ENCODE results near the gene MTARC2. TPM values are rescaled to one million over a fixed set of nuclear protein-coding genes. Genes with fewer than 3 reads are reported as not detected.

The MTARC2 gene
- total and polyA plus RNA-seq, 10 donors = 4.8 to 27.2 (median 15.3) TPM

- 5 to 17% (median 10%) methylated on average over 23 to 32 of the region's 32 CpGs for WGBS, 5 donors
- H3K27ac ChIP-seq = peak overlapping the region in 7 of 8 donors; percentile 33 to 89 (median 68)
- no peaks in the 10 kb centered on the region for H3K9me3 ChIP-seq
- H3K36me3 ChIP-seq = peaks cover 0 to 12% (median 0%) of the 10 kb centered on the region in 6 donors
- peaks cover 0 to 36% (median 13%) of the 10 kb centered on the region in 7 donors for H3K27me3 ChIP-seq (replicated peaks in 1 of 7)
- intact Hi-C loops (cut with DNase I; ENCODE audit: low total_unique reads) = no loop called here
- peaks cover 8 to 64% (median 26%) of the 10 kb centered on the region in 6 donors for H3K4me1 ChIP-seq
- peak in 1 of 11 experiments; percentile 15 for TF ChIP-seq CTCF (IDR thresholded peaks at IDR 0.05 in 8 of 11, conservative IDR thresholded peaks at IDR 0.05 in 3 of 11)
- no peak for TF ChIP-seq POLR2AphosphoS5 (IDR thresholded peaks at IDR 0.05)
- TF ChIP-seq POLR2A (IDR thresholded peaks at IDR 0.05) = no peak
- DNase-seq = peak; percentile 85
- peak overlapping the region; percentile 34 to 73 (median 52) for H3K4me3 ChIP-seq
Measured at GRCh38 chr1:220787069-220787619, 39.0 kb downstream of the MTARC2 start.

DNA sequence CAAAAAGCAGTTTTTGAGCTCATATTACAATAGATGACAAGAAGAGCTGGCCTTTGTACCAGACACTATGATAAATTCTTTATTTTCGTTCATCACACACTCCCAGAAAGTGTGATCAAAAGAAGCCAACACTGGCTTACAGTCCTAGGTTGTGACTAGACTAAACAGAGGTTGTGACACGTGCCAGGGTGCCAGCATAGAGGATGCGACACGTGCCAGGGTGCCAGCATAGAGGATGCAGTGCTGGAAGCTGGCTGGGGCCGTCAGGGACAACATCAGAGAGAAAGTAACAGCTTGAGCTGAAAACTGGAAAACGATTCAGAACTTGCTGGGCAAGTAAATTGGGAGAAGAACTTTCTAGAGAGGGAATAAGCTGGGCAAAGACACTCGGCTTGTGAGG is 40.8 kb downstream of the MTARC2 start:
- H3K36me3 ChIP-seq = peaks cover 0 to 6% (median 0%) of the 10 kb centered on the region in 6 donors
- H3K4me1 ChIP-seq = peaks cover 8 to 67% (median 27%) of the 10 kb centered on the region in 6 donors
- 69 to 89% (median 77%) methylated on average over 7 of the region's 7 CpGs for WGBS, 5 donors
- no peak for TF ChIP-seq POLR2AphosphoS5 (IDR thresholded peaks at IDR 0.05)
- no peak for TF ChIP-seq POLR2A (IDR thresholded peaks at IDR 0.05)
- no peak for TF ChIP-seq CTCF (IDR thresholded peaks at IDR 0.05 in 8 of 11, conservative IDR thresholded peaks at IDR 0.05 in 3 of 11)
- H3K4me3 ChIP-seq = peak overlapping the region in 1 of 8 donors; percentile 15
- intact Hi-C loops (cut with DNase I; ENCODE audit: low total_unique reads) = no loop called here
- no peaks in the 10 kb centered on the region for H3K9me3 ChIP-seq
- H3K27ac ChIP-seq = peak overlapping the region in 4 of 8 donors; percentile 68 to 89 (median 80)
- no peak for DNase-seq
- peaks cover 0 to 36% (median 13%) of the 10 kb centered on the region in 7 donors for H3K27me3 ChIP-seq (replicated peaks in 1 of 7)

DNA sequence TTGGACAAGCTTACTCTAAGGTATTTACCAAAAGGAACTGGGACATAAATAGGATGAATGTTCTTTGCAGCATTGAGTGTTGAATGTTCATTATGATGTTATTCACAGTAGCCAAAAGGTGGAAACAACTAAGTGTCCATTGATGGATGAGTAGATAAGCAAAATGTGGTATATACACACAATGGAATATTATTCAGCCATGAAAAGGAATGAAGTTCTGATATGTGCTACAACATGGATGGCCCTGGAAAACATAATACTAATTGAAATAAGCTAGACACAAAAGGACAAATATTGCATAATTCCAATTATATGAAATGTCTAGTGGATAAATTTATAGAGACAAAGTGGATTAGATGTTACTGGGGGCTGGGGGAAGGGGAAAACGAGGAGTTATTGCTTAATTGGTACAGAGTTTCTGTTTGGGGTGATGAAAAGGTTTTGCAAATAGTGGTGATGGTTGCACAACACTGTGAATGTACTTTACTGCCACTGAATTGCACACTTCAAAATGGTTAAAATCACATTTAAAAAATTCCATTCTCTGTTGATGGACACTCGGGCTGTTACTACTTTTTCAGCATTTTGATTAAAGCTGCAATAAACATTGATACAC is 41.5 kb downstream of the MTARC2 start:
- Histone ChIP-seq H3K4me1 (peaks cover 8 to 67% (median 27%) of the 10 kb centered on the region in 6 donors), H3K27ac (peak overlapping the region in 5 of 8 donors; percentile 32 to 89 (median 77)), H3K4me3 (peak overlapping the region in 1 of 8 donors; percentile 15), H3K36me3 (peaks cover 0 to 6% (median 0%) of the 10 kb centered on the region in 6 donors), H3K27me3 (replicated peaks in 1 of 7) (peaks cover 0 to 36% (median 13%) of the 10 kb centered on the region in 7 donors), H3K9me3 (no peaks in the 10 kb centered on the region)
- no peak for DNase-seq
- 41 to 88% (median 60%) methylated on average over 2 of the region's 2 CpGs for WGBS, 5 donors
- intact Hi-C loops (cut with DNase I; ENCODE audit: low total_unique reads) = no loop called here
- no peak for TF ChIP-seq POLR2AphosphoS5 (IDR thresholded peaks at IDR 0.05)
- no peak for TF ChIP-seq CTCF (IDR thresholded peaks at IDR 0.05 in 8 of 11, conservative IDR thresholded peaks at IDR 0.05 in 3 of 11)
- no peak for TF ChIP-seq POLR2A (IDR thresholded peaks at IDR 0.05)

GRCh38 chr1:220791285-220791684 is 43.2 kb downstream of the MTARC2 start:
- peaks cover 6 to 52% (median 20%) of the 10 kb centered on the region in 6 donors for H3K4me1 ChIP-seq
- no peak for DNase-seq
- peak overlapping the region in 7 of 8 donors; percentile 14 to 89 (median 61) for H3K27ac ChIP-seq
- H3K9me3 ChIP-seq = no peaks in the 10 kb centered on the region
- H3K4me3 ChIP-seq = no peak overlapping the region
- 23 to 51% (median 34%) methylated on average over 6 of the region's 6 CpGs for WGBS, 5 donors
- TF ChIP-seq POLR2AphosphoS5 (IDR thresholded peaks at IDR 0.05) = no peak
- no peak for TF ChIP-seq CTCF (IDR thresholded peaks at IDR 0.05 in 8 of 11, conservative IDR thresholded peaks at IDR 0.05 in 3 of 11)
- TF ChIP-seq POLR2A (IDR thresholded peaks at IDR 0.05) = no peak
- peaks cover 0 to 7% (median 0%) of the 10 kb centered on the region in 6 donors for H3K36me3 ChIP-seq
- intact Hi-C loops (cut with DNase I; ENCODE audit: low total_unique reads) = no loop called here
- peaks cover 0 to 20% (median 10%) of the 10 kb centered on the region in 7 donors for H3K27me3 ChIP-seq (replicated peaks in 1 of 7)

Measured in spleen (tissue), 11 donors.